NCI-H69 (cell line): Measurements from ENCODE around the gene CEP350.
"Not testable (repeated sequence)": the region's sequence is repeated elsewhere in the genome, so short reads cannot be mapped to it uniquely, and the experiment has no call there.

Experiments used
- DNase-seq: peaks from one replicate; lab custom pipeline; 2025; lab: John Stamatoyannopoulos, UW

Gene CEP350

DNA sequence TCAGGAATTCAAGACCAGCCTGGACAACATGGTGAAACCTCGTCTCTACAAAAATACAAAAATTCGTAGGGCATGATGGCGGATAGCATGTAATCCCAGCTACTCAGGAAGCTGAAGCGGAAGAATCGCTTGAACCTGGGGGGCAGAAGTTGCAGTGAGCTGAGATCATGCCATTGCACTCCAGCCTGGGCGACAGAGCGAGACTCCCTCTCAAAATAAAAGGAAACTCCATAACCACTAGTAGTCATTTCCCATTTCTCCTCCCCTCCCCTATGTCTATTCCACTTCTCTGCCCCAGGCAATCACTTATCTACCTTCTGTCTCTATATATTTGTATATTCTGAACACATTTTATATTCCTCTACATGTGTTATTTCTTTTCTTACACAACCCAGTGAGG lies 4.0 kb upstream of the CEP350 start:
- no peak for DNase-seq

- DNase-seq = no peak
These were observed 3.0 kb upstream of the CEP350 start for GRCh38 chr1:179951383-179952144.

GRCh38 chr1:179952186-179952585 lies 2.4 kb upstream of the CEP350 start:
- no peak for DNase-seq

GRCh38 chr1:179953974-179954492 lies 577 bp upstream of the CEP350 start:
- peak; percentile 76 for DNase-seq

DNA sequence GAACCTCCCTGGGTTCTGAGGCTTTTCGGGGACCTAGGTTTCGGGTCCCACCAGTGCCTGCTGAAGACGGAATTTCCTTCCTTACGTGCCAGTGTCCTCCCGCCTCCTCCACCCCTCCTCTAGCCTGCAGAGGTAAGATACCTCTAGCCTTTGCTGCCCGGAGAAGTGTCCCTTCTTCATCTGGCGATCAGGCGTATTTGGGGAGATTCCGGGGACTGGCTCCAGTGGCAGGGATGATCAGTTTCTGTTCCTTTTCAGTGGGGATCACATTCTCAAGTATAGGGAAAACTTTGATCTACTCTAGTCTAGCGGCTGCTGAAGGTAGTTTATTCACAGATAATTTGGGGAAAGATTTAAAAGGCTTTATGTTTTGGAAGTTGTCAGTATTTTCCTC lies 674 bp downstream of the CEP350 start:
- DNase-seq = no peak

DNA sequence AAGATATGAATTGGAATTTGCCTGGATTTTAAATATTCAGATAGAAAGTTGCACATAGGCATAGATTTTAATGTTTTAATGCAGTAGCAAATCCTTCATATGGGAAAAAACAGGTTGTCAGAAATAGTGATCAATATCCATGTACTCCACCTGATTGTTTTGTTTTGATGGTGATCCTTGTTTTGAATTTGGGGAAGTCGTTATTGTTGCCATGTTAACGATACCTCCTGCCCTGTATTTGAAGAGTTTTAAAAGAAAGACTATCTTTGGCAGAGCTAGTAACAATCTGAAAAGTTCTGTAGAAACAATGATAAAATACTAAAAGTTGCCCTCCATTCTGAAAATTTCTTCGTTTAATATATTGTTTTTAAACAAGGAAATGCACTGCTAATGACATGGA lies 1.1 kb downstream of the CEP350 start:
- DNase-seq = no peak

GRCh38 chr1:179958359-179958758 lies 3.7 kb downstream of the CEP350 start:
- DNase-seq = peak; percentile 18

DNA sequence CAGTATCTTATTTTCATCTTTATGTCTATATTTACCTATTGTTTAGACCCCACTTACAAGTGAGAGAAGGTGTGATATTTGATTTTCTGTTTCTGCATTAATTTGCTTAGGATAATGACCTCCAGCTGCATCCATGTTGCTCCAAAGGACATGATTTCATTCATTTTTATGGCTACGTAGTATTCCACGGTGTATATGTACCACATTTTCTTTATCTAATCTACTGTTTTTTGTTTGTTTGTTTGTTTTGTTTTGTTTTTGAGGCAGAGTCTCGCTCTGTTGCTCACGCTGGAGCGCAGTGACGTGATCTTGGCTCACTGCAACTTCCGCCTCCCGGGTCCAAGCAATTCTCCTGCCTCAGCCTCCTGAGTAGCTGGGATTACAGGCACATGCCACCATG lies 7.6 kb downstream of the CEP350 start:
- DNase-seq = not testable (repeated sequence)

DNA sequence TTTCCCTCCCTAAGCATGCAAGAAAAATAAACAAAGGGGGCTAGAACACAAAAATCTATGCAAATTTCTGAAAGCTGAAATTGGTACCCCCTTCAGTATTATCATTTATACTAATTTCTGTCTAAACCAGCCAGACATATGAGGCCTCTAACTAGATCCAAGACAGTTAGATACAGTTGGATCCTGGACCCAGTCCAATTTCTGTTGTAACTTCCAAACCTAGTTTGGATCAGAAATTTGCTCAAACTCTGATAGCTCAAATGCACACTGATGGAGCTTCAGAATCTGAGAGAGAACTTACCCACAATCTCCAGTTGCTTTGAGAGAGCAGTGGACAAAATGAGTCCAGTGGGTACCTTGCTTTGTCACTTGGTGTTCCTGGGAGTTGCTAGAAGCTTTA lies 11.9 kb downstream of the CEP350 start:
- no peak for DNase-seq

GRCh38 chr1:179968284-179968993 lies 13.8 kb downstream of the CEP350 start:
- DNase-seq = no peak

DNA sequence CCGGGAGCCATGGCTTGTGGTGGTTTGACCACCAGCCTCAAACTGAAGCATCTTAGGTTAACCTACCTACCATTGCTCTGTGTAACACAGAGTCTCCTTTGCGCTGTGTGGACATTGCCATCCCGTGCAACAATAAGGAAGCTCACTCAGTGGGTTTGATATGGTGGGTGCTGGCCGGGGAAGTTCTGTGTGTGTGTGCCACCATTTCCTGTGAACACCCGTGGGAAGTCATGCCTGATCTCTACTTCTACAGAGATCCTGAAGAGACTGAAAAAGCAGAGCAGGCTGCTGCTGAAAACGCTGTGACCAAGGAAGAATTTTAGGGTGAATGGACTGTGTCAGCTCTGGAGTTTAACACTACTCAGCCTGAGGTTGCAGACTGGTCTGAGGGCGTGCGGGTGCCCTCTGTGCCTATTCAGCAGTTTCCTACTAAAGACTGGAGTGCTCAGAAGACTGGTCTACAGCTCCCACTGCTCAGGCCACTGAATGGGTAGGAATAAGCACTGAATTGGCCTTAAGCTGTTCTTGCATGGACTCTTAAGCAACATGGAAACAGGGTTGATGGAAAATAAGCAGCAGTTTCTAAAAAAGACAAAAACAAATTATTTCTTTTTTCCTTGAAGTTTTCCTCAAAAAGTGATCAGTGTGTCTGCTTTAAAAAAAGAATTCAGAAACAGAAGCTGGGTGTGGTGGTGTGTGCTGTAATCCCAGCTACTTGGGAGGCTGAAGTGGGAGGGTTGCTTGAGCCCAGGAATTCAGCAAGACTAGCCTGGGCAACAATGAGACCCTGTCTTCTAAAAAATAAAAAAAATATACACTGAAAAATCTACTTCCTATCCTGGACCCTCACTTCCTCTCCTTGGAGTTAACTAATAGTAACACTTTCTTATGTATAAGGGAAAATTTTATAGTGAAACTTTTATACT lies 14.6 kb downstream of the CEP350 start:
- no peak for DNase-seq

- no peak for DNase-seq
These were observed 15.4 kb downstream of the CEP350 start for GRCh38 chr1:179969962-179970361.

DNA sequence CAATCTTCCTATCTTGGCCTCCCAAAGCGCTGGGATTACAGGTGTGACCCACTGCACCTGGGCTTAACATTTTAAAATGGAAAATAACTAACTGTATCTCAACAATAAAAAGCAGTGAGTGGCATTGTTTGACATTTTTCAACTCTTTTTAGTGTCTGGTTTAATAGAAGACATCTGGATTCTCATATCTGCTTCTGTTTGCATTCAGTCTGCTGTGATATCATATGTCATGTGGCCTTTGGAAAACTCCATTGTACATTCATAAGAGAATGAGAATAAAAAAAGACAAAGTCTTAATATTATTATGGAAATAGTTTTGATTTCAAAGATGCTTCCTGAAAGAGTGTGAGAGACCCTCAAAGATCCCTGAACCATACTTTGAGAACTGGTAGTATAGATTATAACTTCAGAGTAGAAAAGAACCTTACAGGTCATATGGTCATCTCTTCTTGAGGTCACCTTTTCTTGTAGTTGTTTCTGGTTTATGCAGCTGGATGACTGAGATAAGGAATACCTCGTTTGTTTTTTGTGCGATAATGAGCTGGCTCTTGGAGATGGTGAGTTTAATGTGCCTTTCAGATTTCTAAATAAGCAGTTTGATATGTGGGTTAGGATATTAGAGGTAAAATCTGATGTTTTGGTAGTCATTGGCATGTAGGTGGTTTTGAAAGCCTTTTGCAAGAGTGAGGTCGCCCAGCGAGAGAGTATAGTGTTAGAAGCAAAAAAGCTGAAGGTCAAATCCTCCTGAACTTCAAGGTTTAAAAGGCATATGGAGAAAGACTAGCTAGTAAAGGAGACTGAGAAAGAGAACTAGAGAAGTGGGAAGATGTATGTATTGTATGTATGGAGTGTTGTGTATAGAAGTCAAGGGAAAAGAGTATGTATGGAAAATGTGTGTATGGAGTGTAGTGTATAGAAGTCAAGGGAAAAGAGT lies 17.2 kb downstream of the CEP350 start:
- no peak for DNase-seq

- DNase-seq = peak; percentile 30
These were observed 18.8 kb downstream of the CEP350 start for GRCh38 chr1:179973198-179974110.

DNA sequence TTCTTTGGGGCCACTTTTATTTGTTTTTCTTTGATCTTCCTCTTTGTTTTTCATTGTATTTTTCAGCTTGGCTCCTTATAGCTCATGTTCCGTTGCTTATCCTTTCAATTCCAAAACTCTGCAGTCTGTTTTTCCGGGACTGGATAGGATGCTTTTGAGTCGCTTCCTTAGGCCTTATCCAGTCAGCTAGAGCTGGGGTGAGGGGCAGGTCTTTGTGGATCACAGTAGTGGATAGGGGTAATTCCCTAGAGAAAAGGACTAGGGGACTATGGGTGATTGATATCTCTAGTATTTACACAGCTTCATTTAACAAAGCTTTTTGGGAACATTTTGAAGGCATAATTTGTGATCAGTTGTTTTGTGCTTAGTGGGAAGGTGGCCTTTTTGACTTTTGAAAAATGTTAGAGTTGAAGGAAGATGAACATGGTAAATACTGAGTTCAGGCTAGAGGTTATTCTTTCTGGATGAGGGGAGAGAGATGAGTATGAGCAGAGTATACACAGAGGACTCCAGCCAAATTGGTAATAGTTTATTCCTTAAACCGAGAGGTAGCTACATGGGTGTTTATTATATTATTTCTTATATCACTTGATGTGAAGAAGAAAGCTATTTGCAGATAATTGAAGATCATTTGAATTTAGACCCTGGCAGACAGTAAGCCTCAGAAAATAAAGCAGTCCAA lies 22.5 kb downstream of the CEP350 start:
- peak; percentile 48 for DNase-seq

DNA sequence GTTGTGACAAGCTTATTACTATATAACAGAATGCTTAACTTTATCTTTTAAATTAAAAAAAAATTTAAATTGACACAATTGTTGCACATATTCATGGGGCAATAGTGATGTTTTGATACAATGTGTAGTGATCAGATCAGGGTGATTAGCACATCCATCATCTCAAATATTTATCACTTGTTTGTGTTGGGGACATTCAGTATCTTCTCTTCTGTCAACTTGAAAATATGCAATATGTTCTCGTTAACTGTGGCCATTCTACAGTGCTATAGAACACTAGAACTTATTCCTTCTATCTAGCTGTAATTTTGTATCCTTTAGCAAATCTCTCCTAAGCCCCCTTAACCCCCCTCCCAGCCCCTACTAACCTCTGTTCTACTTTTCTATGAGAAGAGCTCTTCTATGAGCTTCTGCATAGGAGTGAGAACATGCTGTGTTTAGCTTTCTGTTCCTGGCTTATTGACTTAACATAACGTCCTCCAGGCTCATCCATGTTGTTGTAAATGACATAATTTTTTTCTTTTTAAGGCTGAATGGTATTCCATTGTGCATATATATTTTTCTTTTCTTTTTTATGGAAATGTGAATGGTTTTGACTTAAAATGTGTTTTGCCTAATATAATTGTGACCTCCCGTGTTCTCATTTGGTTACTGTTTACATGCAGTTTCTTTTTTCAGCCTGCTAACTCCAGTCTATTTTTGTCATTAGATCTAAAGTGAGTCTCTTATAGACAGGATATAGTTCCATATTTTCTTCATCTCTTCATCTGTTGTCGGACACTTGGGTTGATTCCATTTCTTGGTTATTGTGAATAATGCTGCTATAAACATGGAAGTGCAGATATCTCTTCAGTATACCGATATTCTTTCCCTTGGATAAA lies 23.8 kb downstream of the CEP350 start:
- no peak for DNase-seq

DNA sequence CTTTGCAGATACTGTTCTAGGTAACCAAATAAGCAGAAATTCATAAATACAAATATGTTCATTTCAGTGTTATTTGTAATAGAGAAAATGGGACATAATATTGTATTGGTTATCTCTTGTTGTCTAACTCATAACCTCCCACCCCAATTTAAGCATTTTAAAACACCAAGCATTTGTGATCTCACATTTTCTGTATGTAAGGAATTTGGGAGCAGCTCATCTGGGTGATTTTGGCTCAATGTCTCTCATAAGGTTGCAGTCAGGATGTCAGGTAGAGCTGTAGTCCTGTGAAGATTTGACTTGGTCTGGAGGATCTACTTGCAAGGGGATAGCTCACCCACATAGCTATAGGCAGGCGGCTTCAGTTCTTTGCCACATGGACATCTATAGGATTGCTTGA lies 29.5 kb downstream of the CEP350 start:
- DNase-seq = no peak

- no peak for DNase-seq
These were observed 30.3 kb downstream of the CEP350 start for GRCh38 chr1:179984942-179985341.
